K562 (cell line): ENCODE data around the gene GOSR1. TPM values are rescaled to one million over a fixed set of nuclear protein-coding genes. Genes with fewer than 3 reads are reported as not detected.

Experiments used
- ATAC-seq: fragments of 200-7000 bp; cut with Tn5 transposase; 3 replicates; pipeline ENCODE4 v1.9.1; 2020; ENCODE audit warnings: moderate library complexity
- BruUV-seq: library from RNA; stranded (reverse); fragments of 400-500 nt; replicated peaks from 2 replicates; lab custom pipeline; 2021; lab: Mats Ljungman, UMichigan
- CTCF ChIA-PET: fragments of 300-600 bp; formaldehyde crosslinking; extraction: SDS; loops from one replicate; lab custom pipeline; 2021; ENCODE audit warnings: low intra/inter-chr PET ratio; lab: Yijun Ruan, JAX
- POLR2A ChIA-PET: fragments of 300-600, 350-650 bp; sonication (Branson Sonifier 250); formaldehyde crosslinking; extraction: SDS; loops from one replicate; lab custom pipeline; 2021; ENCODE audit warnings: antibody characterized with exemption, inconsistent platforms; lab: Yijun Ruan, JAX
- DNase-seq, 4 experiments: peaks; one replicate each; pipeline versions ENCODE4 v3.0.0 to v3.0.0-alpha.2; 2011 to 2018; ENCODE audit warnings: low spot score in 3 of 4, mixed read lengths in 3 of 4; ENCODE audit errors: extremely low read depth in 1 of 4
- FAIRE-seq: peaks from 2 replicates; lab custom pipeline; 2011; peaks lifted over from hg19 to GRCh38; lab: Jason Lieb, UNC
- H2AFZ ChIP-seq: 2 replicates; pipeline ENCODE4 v1.6.0; 2011; ENCODE audit warnings: low read depth, low read length, control low read depth, inconsistent platforms
- H3K27ac ChIP-seq: fragments of 200-600 bp; 3 replicates; pipeline ENCODE4 v1.8.0; 2011; ENCODE audit warnings: low read depth, mild to moderate bottlenecking, control low read depth, inconsistent platforms, low read length, moderate library complexity, mixed read lengths; ENCODE audit errors: extremely low read depth
- H3K27me3 ChIP-seq, 2 experiments: fragments of 300-600 bp in 1 of 2; 2 replicates in 1 of 2; 3 replicates in 1 of 2; pipeline versions ENCODE4 v1.6.0 to v1.8.0; 2011; ENCODE audit warnings: inconsistent platforms in 2 of 2, low read length in 2 of 2, mild to moderate bottlenecking in 1 of 2, mixed read lengths in 1 of 2, moderate library complexity in 1 of 2; ENCODE audit not compliant: control insufficient read depth in 2 of 2, insufficient read depth in 2 of 2
- H3K36me3 ChIP-seq: fragments of 300-600 bp; 3 replicates; pipeline ENCODE4 v1.8.0; 2011; ENCODE audit warnings: mild to moderate bottlenecking, low read length, inconsistent platforms; ENCODE audit not compliant: control insufficient read depth, insufficient read depth
- H3K4me1 ChIP-seq, 2 experiments: fragments of 200-600 bp in 1 of 2; replicated peaks in 1 of 2; 2 replicates in 1 of 2; 3 replicates in 1 of 2; pipeline versions ENCODE4 v1.5.1 to v1.8.0; 2011; ENCODE audit warnings: inconsistent platforms in 2 of 2, low read length in 2 of 2, mild to moderate bottlenecking in 1 of 2, mixed read lengths in 1 of 2, moderate library complexity in 1 of 2; ENCODE audit not compliant: control insufficient read depth in 2 of 2, insufficient read depth in 2 of 2
- H3K4me2 ChIP-seq: 2 replicates; pipeline ENCODE4 v1.6.1; 2011; ENCODE audit warnings: low read length, control low read depth, inconsistent platforms, mixed read lengths; ENCODE audit not compliant: insufficient read depth
- H3K4me3 ChIP-seq: fragments of 200-600 bp; sonication (generic), shearing (Covaris generic); 2 replicates; pipeline ENCODE4 v1.5.1; 2016; ENCODE audit warnings: control low read depth, inconsistent platforms
- H3K79me2 ChIP-seq: fragments of 200-600 bp; 3 replicates; pipeline ENCODE4 v1.8.0; 2011; ENCODE audit warnings: low read length, inconsistent platforms; ENCODE audit not compliant: control insufficient read depth, insufficient read depth
- H3K9ac ChIP-seq, 2 experiments: 2 replicates each; pipeline versions ENCODE4 v1.6.0 to v1.6.1; 2011; ENCODE audit warnings: low read depth in 2 of 2, low read length in 2 of 2, control low read depth in 1 of 2, inconsistent platforms in 1 of 2, mild to moderate bottlenecking in 1 of 2, mixed read lengths in 1 of 2; ENCODE audit not compliant: insufficient read depth in 1 of 2
- H3K9me1 ChIP-seq: one replicate; pipeline ENCODE4 v1.6.0; 2011; ENCODE audit warnings: inconsistent platforms, mild to moderate bottlenecking, low read length, moderate library complexity; ENCODE audit not compliant: control insufficient read depth, insufficient read depth
- H3K9me3 ChIP-seq: replicated peaks from 2 replicates; pipeline ENCODE4 v1.5.1; 2011; ENCODE audit warnings: low read depth, low read length, inconsistent platforms; ENCODE audit not compliant: control insufficient read depth, insufficient read depth
- H4K20me1 ChIP-seq: replicated peaks from 2 replicates; pipeline ENCODE4 v1.6.1; 2011; ENCODE audit warnings: low read length, inconsistent platforms, mixed read lengths; ENCODE audit not compliant: control insufficient read depth, insufficient read depth
- CREB3 ChIP-seq: fragments of 450-650 bp; conservative IDR thresholded peaks from 2 replicates; pipeline ENCODE4 v1.6.1; 2016; ENCODE audit warnings: missing genetic modification characterization, low read depth, mild to moderate bottlenecking, missing compliant biosample characterization, moderate library complexity
- DEAF1 ChIP-seq: fragments of 450-650 bp; formaldehyde crosslinking; IDR thresholded peaks from 2 replicates; pipeline ENCODE4 v1.4.0; 2020; ENCODE audit warnings: mild to moderate bottlenecking, moderate library complexity
- DMBX1 ChIP-seq: fragments of 250-450 bp; sonication (Bioruptor Pico); IDR thresholded peaks from 2 replicates; pipeline ENCODE4 v1.8.0; 2022; ENCODE audit warnings: inconsistent platforms, mild to moderate bottlenecking, moderate library complexity, borderline replicate concordance
- ESRRB ChIP-seq: fragments of 250-450 bp; sonication (Bioruptor Pico); IDR thresholded peaks from 2 replicates; pipeline ENCODE4 v1.5.0; 2020; ENCODE audit warnings: mild to moderate bottlenecking, moderate library complexity, borderline replicate concordance
- FOXP4 ChIP-seq: sonication (generic); formaldehyde crosslinking; IDR thresholded peaks from 2 replicates; pipeline ENCODE4 v1.8.0; 2022; ENCODE audit warnings: mild to moderate bottlenecking, missing genetic modification reagents, borderline replicate concordance
- FUS ChIP-seq: fragments of 200-400 bp; formaldehyde crosslinking; optimal IDR thresholded peaks from 2 replicates; pipeline ENCODE3; 2017; ENCODE audit warnings: low read depth, low read length
- KAT8 ChIP-seq: fragments of 450-650 bp; IDR thresholded peaks from 2 replicates; pipeline ENCODE4 v1.6.1; 2016; ENCODE audit warnings: low read depth, mild to moderate bottlenecking
- MCM2 ChIP-seq: fragments of 450-650 bp; IDR thresholded peaks from 2 replicates; pipeline ENCODE4 v1.6.1; 2017; ENCODE audit warnings: low read depth, mild to moderate bottlenecking
- NBN ChIP-seq: fragments of 450-650 bp; IDR thresholded peaks from 2 replicates; pipeline ENCODE4 v1.6.1; 2016; ENCODE audit warnings: low read depth, mild to moderate bottlenecking
- NCOA1 ChIP-seq: fragments of 450-650 bp; IDR thresholded peaks from 2 replicates; pipeline ENCODE4 v1.6.1; 2016; ENCODE audit warnings: low read depth
- NCOA2 ChIP-seq, 2 experiments: fragments of 450-650 bp; IDR thresholded peaks; 2 replicates each; pipeline ENCODE4 v1.6.1; 2018; ENCODE audit warnings: mild to moderate bottlenecking in 2 of 2, moderate library complexity in 1 of 2; ENCODE audit not compliant: partially characterized antibody in 2 of 2
- NCOA4 ChIP-seq: fragments of 450-650 bp; IDR thresholded peaks from 2 replicates; pipeline ENCODE4 v1.6.1; 2018; ENCODE audit warnings: mild to moderate bottlenecking; ENCODE audit not compliant: partially characterized antibody
- ZFP1 ChIP-seq: fragments of 450-650 bp; formaldehyde crosslinking; IDR thresholded peaks from 2 replicates; pipeline ENCODE4 v1.4.0; 2020; ENCODE audit warnings: mild to moderate bottlenecking, mixed read lengths
- ZFPM2 ChIP-seq: fragments of 250-450 bp; sonication (Bioruptor Pico); IDR thresholded peaks from 2 replicates; pipeline ENCODE4 v1.5.1; 2022; ENCODE audit warnings: mild to moderate bottlenecking
- ZKSCAN1 ChIP-seq: fragments of 150-350 bp; IDR thresholded peaks from 2 replicates; pipeline ENCODE4 v1.6.1; 2016; ENCODE audit warnings: low read depth, low read length
- ZNF124 ChIP-seq: sonication (generic); formaldehyde crosslinking; IDR thresholded peaks from 2 replicates; pipeline ENCODE4 v1.8.1; 2022; ENCODE audit warnings: missing genetic modification reagents
- ZNF644 ChIP-seq: fragments of 200-800 bp; sonication (Bioruptor generic); IDR thresholded peaks from 2 replicates; pipeline ENCODE4 v1.6.1; 2016; ENCODE audit warnings: low read depth, missing genetic modification characterization, missing compliant biosample characterization
- WGBS: fragments of 100-300 bp; shearing (Covaris generic); methylation state at CpG from one replicate; pipeline ENCODE4 v1.1.6; 2016; ENCODE audit warnings: low coverage, mixed read lengths; ENCODE audit not compliant: insufficient coverage; ENCODE audit errors: missing lambda C conversion rate; 5-methylcytosine and 5-hydroxymethylcytosine counted together
- in situ Hi-C: fragments of 300-500 bp; cut with MboI; formaldehyde crosslinking; loops from 4 replicates; pipeline ENCODE4 v1.15.0; 2018; ENCODE audit warnings: inconsistent platforms, mixed read lengths
- intact Hi-C: fragments of 100-400 bp; cut with micrococcal nuclease; formaldehyde crosslinking; loops from 2 replicates; pipeline ENCODE4 v1.14.2; 2022
- polyA plus RNA-seq, 8 experiments: library from polyadenylated mRNA; depleted of rRNA in 4 of 8; stranded (reverse) in 5 of 8; unstranded in 3 of 8; fragments of >200 nt; fragmentation: Nextera tagmentation in 2 of 8; fragmentation: Illumina TruSeq in 1 of 8; extraction: Ambion mirVana in 2 of 8; extraction: Trizol in 1 of 8; gene quantifications; 2 replicates each; pipeline versions ENCODE4 v1.2.1 to v1.2.3, GENCODE V29; 2011 to 2014; ENCODE audit warnings: inconsistent platforms in 1 of 8, missing spikeins in 1 of 8
- total RNA-seq, 7 experiments: library from RNA; depleted of rRNA in 6 of 7; stranded (reverse); fragments of >200 nt in 6 of 7; fragmentation: Illumina TruSeq in 2 of 7; extraction: Trizol in 2 of 7; gene quantifications; 2 replicates each; pipeline versions ENCODE4 v1.2.1 to v1.2.3, GENCODE V29; 2011 to 2021; ENCODE audit warnings: low replicate concordance in 1 of 7

Gene GOSR1
- total and polyA plus RNA-seq, 9 of the 15 experiments (the other 6 are each of a cell fraction or from before 2014, with no cell fraction given): 17.6 to 95.5 (median 33.3) TPM

GRCh38 chr17:30543456-30543855, 66.2 kb downstream of the GOSR1 start:
- FAIRE-seq: no peak

More at GRCh38 chr17:30543456-30543855, 66.2 kb downstream of the GOSR1 start:
- no peaks in the 10 kb centered on the region for H3K9me1 ChIP-seq
- H3K36me3 ChIP-seq: no peaks in the 10 kb centered on the region
- DNase-seq (no peak), ATAC-seq (no peak)
- H3K27me3 ChIP-seq: peaks cover 22 to 31% of the 10 kb centered on the region in 2 experiments
- no peak overlapping the region for H2AFZ ChIP-seq
- intact Hi-C loops (no loop called here), in situ Hi-C loops (no loop called here)
- no peak overlapping the region for H3K4me3 ChIP-seq
- peaks cover 0 to 3% of the 10 kb centered on the region in 2 experiments; a peak in 1 of 5 replicates for H3K4me1 ChIP-seq
- no TSS peak for BruUV-seq
- H3K9ac ChIP-seq: no peak overlapping the region
- H3K4me2 ChIP-seq: no peak overlapping the region
- TF ChIP-seq NCOA2 (IDR thresholded peaks at IDR 0.05; ENCODE audit: partially characterized antibody in 2 of 2): no peak
- no peak for TF ChIP-seq ESRRB (CRISPR knock-in tag)
- no peak for TF ChIP-seq ZNF644 (tag)
- no peak for TF ChIP-seq FUS
- no peak for TF ChIP-seq MCM2
- TF ChIP-seq DMBX1 (CRISPR knock-in tag): no peak
- TF ChIP-seq ZFPM2 (CRISPR knock-in tag): no peak
- no peak for TF ChIP-seq ZFP1 (CRISPR knock-in tag)
- no peak for TF ChIP-seq ZNF124
- TF ChIP-seq KAT8: no peak
- no peak for TF ChIP-seq NCOA1
- TF ChIP-seq ZKSCAN1: no peak
- no peak for TF ChIP-seq NBN
- no peak for TF ChIP-seq FOXP4 (CRISPR knock-in tag)
- no peak for TF ChIP-seq CREB3 (tag)
- TF ChIP-seq NCOA4: no peak
- TF ChIP-seq DEAF1 (CRISPR knock-in tag): no peak
- H3K9me3 ChIP-seq: no peaks in the 10 kb centered on the region
- WGBS: 0% methylated on average over 2 of the region's 2 CpGs
- H4K20me1 ChIP-seq: no peaks in the 10 kb centered on the region; the same call in 1 of the 2 replicates
- H3K27ac ChIP-seq: no peak overlapping the region
- ChIA-PET CTCF (no interaction called here), POLR2A (no interaction called here)
- no peaks in the 10 kb centered on the region for H3K79me2 ChIP-seq
